Ramos (cell line): Measurements from ENCODE around the gene FER1L5.
"Not testable (repeated sequence)": the region's sequence is repeated elsewhere in the genome, so short reads cannot be mapped to it uniquely, and the experiment has no call there.

ENCODE experiments used
- in situ Hi-C: fragments of 300-500 bp; cut with MboI; formaldehyde crosslinking; loops from one replicate; pipeline ENCODE4 v1.14.3; 2022; ENCODE audit warnings: low sequenced_read_pairs; ENCODE audit not compliant: unreplicated experiment

Gene FER1L5

GRCh38 chr2:96633641-96634040 lies 8.9 kb upstream of the FER1L5 start:
- in situ Hi-C loops, result no loop called here

- in situ Hi-C loops, result no loop called here
Observed at GRCh38 chr2:96636551-96637171, 5.9 kb upstream of the FER1L5 start.

- in situ Hi-C loops, result no loop called here
Observed at GRCh38 chr2:96637385-96638143, 5.0 kb upstream of the FER1L5 start.

GRCh38 chr2:96638144-96639121 lies 4.1 kb upstream of the FER1L5 start, which contains the start of gene KANSL3:
KANSL3 (minus strand) TSS chr2:96638312; CDS start chr2:96637135, 1,177 bp downstream.
- in situ Hi-C loops, result no loop called here

GRCh38 chr2:96647681-96648080 lies 5.1 kb downstream of the FER1L5 start:
- in situ Hi-C loops, result no loop called here

- in situ Hi-C loops, result no loop called here
Observed at GRCh38 chr2:96648306-96648930, 5.9 kb downstream of the FER1L5 start.

GRCh38 chr2:96649342-96649741 lies 6.8 kb downstream of the FER1L5 start:
- in situ Hi-C loops, result no loop called here

- in situ Hi-C loops, result no loop called here
Observed at GRCh38 chr2:96651793-96652192, 9.2 kb downstream of the FER1L5 start.

GRCh38 chr2:96654791-96655190 lies 12.2 kb downstream of the FER1L5 start:
- in situ Hi-C loops, result not testable (repeated sequence)

- in situ Hi-C loops, result no loop called here
Observed at GRCh38 chr2:96655526-96655925, 13.0 kb downstream of the FER1L5 start.

GRCh38 chr2:96656540-96656939 lies 14.0 kb downstream of the FER1L5 start:
- in situ Hi-C loops, result no loop called here

GRCh38 chr2:96661324-96661723 lies 18.8 kb downstream of the FER1L5 start:
- in situ Hi-C loops, result no loop called here

- in situ Hi-C loops, result no loop called here
Observed at GRCh38 chr2:96662360-96662759, 19.8 kb downstream of the FER1L5 start.

- in situ Hi-C loops, result no loop called here
Observed at GRCh38 chr2:96663177-96663576, 20.6 kb downstream of the FER1L5 start.

- in situ Hi-C loops, result no loop called here
Observed at GRCh38 chr2:96663829-96664228, 21.3 kb downstream of the FER1L5 start.

GRCh38 chr2:96664366-96664925 lies 21.9 kb downstream of the FER1L5 start:
- in situ Hi-C loops, result no loop called here

GRCh38 chr2:96665083-96665569 lies 22.6 kb downstream of the FER1L5 start:
- in situ Hi-C loops, result no loop called here

GRCh38 chr2:96665717-96666116 lies 23.2 kb downstream of the FER1L5 start:
- in situ Hi-C loops, result not testable (repeated sequence)

GRCh38 chr2:96668771-96669170 lies 26.2 kb downstream of the FER1L5 start:
- in situ Hi-C loops, result no loop called here
